Myocyte (in vitro differentiated cells): ENCODE results near the gene TRPM1. TPM values are rescaled to one million over a fixed set of nuclear protein-coding genes. Genes with fewer than 3 reads are reported as not detected.

ENCODE experiments used
- DNase-seq: peaks from one replicate; pipeline ENCODE4 v3.0.0-alpha.2; 2012; ENCODE audit warnings: low read depth
- total RNA-seq: library from RNA; depleted of rRNA; stranded (reverse); fragments of >200 nt; gene quantifications from 2 replicates; pipeline ENCODE4 v1.2.3, GENCODE V29; 2014

The TRPM1 gene
- total RNA-seq, 1 donor from 2014 or later = not detected

GRCh38 chr15:31049682-31050615 lies 51.6 kb downstream of the TRPM1 start:
- DNase-seq = no peak

GRCh38 chr15:31049111-31049510 lies 52.4 kb downstream of the TRPM1 start:
- no peak for DNase-seq

- no peak for DNase-seq
These were observed 54.1 kb downstream of the TRPM1 start for GRCh38 chr15:31047437-31047836.

GRCh38 chr15:31046759-31047359 lies 54.7 kb downstream of the TRPM1 start:
- no peak for DNase-seq

- DNase-seq = no peak
These were observed 55.9 kb downstream of the TRPM1 start for GRCh38 chr15:31045606-31046005.

GRCh38 chr15:31042751-31043150 lies 58.8 kb downstream of the TRPM1 start:
- DNase-seq = no peak

- DNase-seq = no peak
These were observed 59.9 kb downstream of the TRPM1 start for GRCh38 chr15:31041610-31042009.

GRCh38 chr15:31040611-31041010 lies 60.9 kb downstream of the TRPM1 start:
- no peak for DNase-seq

- DNase-seq = no peak
These were observed 61.6 kb downstream of the TRPM1 start for GRCh38 chr15:31039961-31040360.

GRCh38 chr15:31037731-31038477 lies 63.6 kb downstream of the TRPM1 start:
- DNase-seq = no peak

GRCh38 chr15:31036783-31037182 lies 64.7 kb downstream of the TRPM1 start:
- DNase-seq = no peak

GRCh38 chr15:31035610-31036009 lies 65.9 kb downstream of the TRPM1 start:
- no peak for DNase-seq

- no peak for DNase-seq
These were observed 67.4 kb downstream of the TRPM1 start for GRCh38 chr15:31034152-31034551.

- DNase-seq = no peak
These were observed 68.6 kb downstream of the TRPM1 start for GRCh38 chr15:31032961-31033371.

GRCh38 chr15:31031471-31032067 lies 70.0 kb downstream of the TRPM1 start:
- DNase-seq = no peak

GRCh38 chr15:31027910-31028578 lies 73.5 kb downstream of the TRPM1 start:
- DNase-seq = no peak

- DNase-seq = no peak
These were observed 75.5 kb downstream of the TRPM1 start for GRCh38 chr15:31025996-31026395.

GRCh38 chr15:31024979-31025378 lies 76.5 kb downstream of the TRPM1 start:
- DNase-seq = no peak

- peak; percentile 47 for DNase-seq
These were observed 77.2 kb downstream of the TRPM1 start for GRCh38 chr15:31024330-31024729.

- DNase-seq = no peak
These were observed 77.7 kb downstream of the TRPM1 start for GRCh38 chr15:31023841-31024240.
